GM06990 (cell line): Measurements from ENCODE around the gene INPP5A.

Experiments
- DNase-seq: peaks from one replicate; pipeline ENCODE4 v3.0.0-alpha.2; 2011; ENCODE audit not compliant: insufficient read length; ENCODE audit errors: extremely low read depth
- H3K27me3 ChIP-seq: replicated peaks from 2 replicates; pipeline ENCODE4 v1.6.0; 2011; ENCODE audit warnings: low read length; ENCODE audit not compliant: control insufficient read depth, insufficient read depth
- H3K36me3 ChIP-seq: 2 replicates; pipeline ENCODE4 v1.5.1; 2011; ENCODE audit warnings: low read length; ENCODE audit not compliant: control insufficient read depth, insufficient read depth
- H3K4me3 ChIP-seq: replicated peaks from 2 replicates; pipeline ENCODE4 v1.5.1; 2011; ENCODE audit warnings: low read depth, mild to moderate bottlenecking, control low read depth, low read length
- CTCF ChIP-seq: IDR thresholded peaks from 2 replicates; pipeline ENCODE4 v1.5.1; 2011; ENCODE audit warnings: low read length, control low read depth, mild to moderate bottlenecking, inconsistent platforms; ENCODE audit not compliant: insufficient read depth, poor library complexity, severe bottlenecking

The INPP5A gene

DNA sequence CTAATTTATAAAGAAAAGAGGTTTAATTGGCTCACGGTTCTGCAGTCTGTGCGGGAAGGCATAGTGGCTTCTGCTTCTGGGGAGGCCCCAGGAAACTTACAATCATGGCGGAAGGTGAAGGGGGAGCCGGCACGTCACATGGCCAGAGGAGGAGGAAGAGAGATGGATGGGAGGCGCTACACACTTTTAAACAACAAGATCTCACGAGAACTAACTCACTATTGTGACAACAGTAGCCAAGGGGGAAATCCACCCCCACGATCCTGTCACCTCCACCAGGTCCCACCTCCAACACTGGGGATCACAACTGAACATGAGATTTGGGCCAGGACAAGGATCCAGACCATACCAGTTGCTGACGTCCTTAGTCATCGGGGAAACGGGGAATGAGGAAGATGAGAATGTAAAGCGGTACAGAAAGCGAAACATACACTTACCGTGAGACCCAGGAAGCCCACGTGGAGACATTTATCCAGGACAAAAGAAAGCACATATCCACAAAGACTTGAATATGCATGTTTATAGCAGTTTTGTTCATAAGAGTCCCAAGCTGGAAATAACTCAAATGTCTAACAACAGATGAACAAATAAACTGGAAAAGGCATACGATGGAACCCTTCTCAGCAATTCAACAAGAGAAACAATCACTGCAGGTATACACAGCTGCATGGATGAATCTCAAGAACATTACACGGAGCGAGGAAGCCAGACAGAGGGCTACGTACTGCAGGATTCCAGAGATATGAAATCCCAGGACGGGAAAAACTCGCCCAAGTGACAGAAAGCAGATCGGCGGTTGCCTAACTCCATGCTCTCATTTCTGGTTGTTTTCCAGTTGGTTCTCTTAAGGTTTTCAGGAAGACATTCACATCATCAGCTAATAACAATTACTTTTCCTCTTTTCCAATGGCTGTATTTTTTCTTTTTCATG, 26.2 kb upstream of the INPP5A start:
- H3K36me3 ChIP-seq, result no peaks in the 10 kb centered on the region
- H3K4me3 ChIP-seq, result no peak overlapping the region
- no peak for TF ChIP-seq CTCF
- no peak for DNase-seq
- no peaks in the 10 kb centered on the region; the same call in none of the 2 replicates for H3K27me3 ChIP-seq

GRCh38 chr10:132512052-132512442, 25.5 kb upstream of the INPP5A start:
- Histone ChIP-seq H3K4me3 (no peak overlapping the region), H3K27me3 (no peaks in the 10 kb centered on the region; the same call in none of the 2 replicates), H3K36me3 (no peaks in the 10 kb centered on the region)
- TF ChIP-seq CTCF, result no peak
- no peak for DNase-seq

DNA sequence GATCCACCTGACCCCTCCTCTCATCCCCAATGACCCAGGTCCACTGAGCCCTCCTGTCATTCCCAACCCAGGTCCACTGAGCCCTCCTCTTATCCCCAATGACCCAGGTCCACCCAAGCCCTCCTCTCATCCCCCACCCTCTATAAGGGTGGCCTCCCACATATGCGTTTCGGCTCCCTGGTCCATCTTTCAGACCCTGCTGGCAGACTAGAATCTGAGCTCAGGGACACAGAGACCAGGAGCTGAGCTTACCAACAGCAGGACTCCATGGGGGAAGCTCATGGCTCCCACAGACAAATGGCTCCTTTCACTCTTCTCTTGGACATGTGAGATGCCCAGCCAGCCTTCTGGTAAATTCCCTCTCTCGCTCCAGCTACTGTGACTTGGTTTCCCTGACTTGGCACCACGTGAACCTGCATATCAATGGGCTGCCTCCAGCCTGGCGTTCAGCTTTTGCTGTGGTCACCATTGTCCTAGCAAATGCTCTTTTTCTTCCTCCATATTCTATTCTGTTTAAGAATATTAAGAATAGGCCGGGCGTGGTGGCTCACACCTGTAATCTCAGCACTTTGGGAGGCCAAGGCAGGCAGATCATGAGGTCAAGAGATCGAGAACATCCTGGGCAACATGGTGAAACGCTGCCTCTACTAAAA, 24.8 kb upstream of the INPP5A start:
- TF ChIP-seq CTCF, result no peak
- Histone ChIP-seq H3K27me3 (no peaks in the 10 kb centered on the region; the same call in 1 of the 2 replicates), H3K36me3 (no peaks in the 10 kb centered on the region), H3K4me3 (no peak overlapping the region)
- DNase-seq, result no peak

DNA sequence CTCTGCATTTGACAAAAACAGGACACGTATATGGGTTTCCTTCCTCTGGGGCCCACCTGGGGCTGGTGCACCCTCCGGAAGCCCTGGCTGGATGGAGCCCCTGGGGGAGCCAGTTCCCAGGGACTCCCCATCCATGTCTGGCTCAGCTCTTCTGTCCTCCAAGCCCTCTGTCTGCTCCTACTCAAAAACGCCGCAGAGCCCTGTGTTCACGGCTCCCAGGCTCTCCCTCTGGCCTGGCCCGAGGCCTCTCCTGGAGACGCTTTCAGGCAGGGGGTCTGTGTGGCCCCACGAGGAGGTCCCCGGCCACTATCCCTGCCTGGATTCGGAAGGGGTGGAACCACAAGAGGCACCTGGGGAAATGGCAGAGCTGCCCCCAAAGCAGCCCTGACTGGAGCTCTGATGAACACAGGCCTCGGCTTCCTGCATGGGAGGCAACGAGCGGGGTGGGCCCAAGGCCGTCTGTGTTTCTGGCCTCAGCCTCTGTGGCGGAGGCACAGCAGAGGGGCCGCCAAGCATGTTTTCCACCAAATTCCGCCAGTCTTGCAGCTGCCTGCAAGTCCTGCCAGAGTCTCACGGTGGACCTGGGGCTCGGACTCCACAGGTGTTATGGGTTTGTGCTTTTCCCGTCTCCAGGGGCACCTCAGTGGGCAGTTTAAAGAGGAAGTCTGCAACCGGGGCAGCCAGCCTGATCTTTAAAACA, 22.6 kb upstream of the INPP5A start:
- no peak for DNase-seq
- H3K36me3 ChIP-seq, result no peaks in the 10 kb centered on the region
- no peak for TF ChIP-seq CTCF
- H3K4me3 ChIP-seq, result no peak overlapping the region
- no peaks in the 10 kb centered on the region; the same call in 1 of the 2 replicates for H3K27me3 ChIP-seq

- no peak overlapping the region for H3K4me3 ChIP-seq
- no peak for DNase-seq
- no peaks in the 10 kb centered on the region for H3K36me3 ChIP-seq
- no peaks in the 10 kb centered on the region; the same call in 1 of the 2 replicates for H3K27me3 ChIP-seq
- TF ChIP-seq CTCF, result no peak
These were observed 21.5 kb upstream of the INPP5A start for GRCh38 chr10:132515811-132516726.
